Endothelial cell of umbilical vein (primary cell): ENCODE data around the gene DCLK1.
"Not testable (repeated sequence)": the region's sequence is repeated elsewhere in the genome, so short reads cannot be mapped to it uniquely, and the experiment has no call there.

Experiments
- CTCF ChIP-seq, 2 donors: IDR thresholded peaks; 1 replicate in 1 of 2; 2 replicates in 1 of 2; pipeline ENCODE4 v1.5.1; 2011; ENCODE audit warnings: low read length in 2 of 2, mild to moderate bottlenecking in 2 of 2, moderate library complexity in 2 of 2, control low read depth in 1 of 2, inconsistent platforms in 1 of 2, low read depth in 1 of 2; ENCODE audit not compliant: insufficient read depth in 1 of 2; ENCODE audit errors: extremely low read depth in 1 of 2
- EZH2 ChIP-seq: IDR thresholded peaks from 2 replicates; pipeline ENCODE4 v1.6.1; 2012; ENCODE audit warnings: borderline replicate concordance, low read depth, mild to moderate bottlenecking, moderate library complexity, low read length, inconsistent platforms; ENCODE audit not compliant: severe bottlenecking
- FOS ChIP-seq: IDR thresholded peaks from 2 replicates; pipeline ENCODE4 v1.6.1; 2011; ENCODE audit warnings: mild to moderate bottlenecking, low read length, moderate library complexity, borderline replicate concordance; ENCODE audit not compliant: insufficient read depth
- JUN ChIP-seq: IDR thresholded peaks from 2 replicates; pipeline ENCODE4 v1.6.1; 2011; ENCODE audit warnings: borderline replicate concordance, low read depth; ENCODE audit not compliant: insufficient read length, insufficient read depth
- MAX ChIP-seq: IDR thresholded peaks from 2 replicates; pipeline ENCODE4 v1.6.1; 2011; ENCODE audit not compliant: insufficient read depth, insufficient read length
- MYC ChIP-seq: IDR thresholded peaks from one replicate; pipeline ENCODE4 v1.6.1; 2011; ENCODE audit warnings: mild to moderate bottlenecking, low read depth, low read length
- POLR2A ChIP-seq: IDR thresholded peaks from 2 replicates; pipeline ENCODE4 v1.6.1; 2012; ENCODE audit warnings: low read depth, mild to moderate bottlenecking, control low read depth, low read length
- POLR2AphosphoS5 ChIP-seq: IDR thresholded peaks from 2 replicates; pipeline ENCODE4 v1.6.1; 2012; ENCODE audit warnings: low read depth, mild to moderate bottlenecking, control low read depth, low read length, moderate library complexity; ENCODE audit not compliant: insufficient read depth

GRCh38 chr13:35966951-35967350 lies 164.2 kb downstream of the DCLK1 start:
- TF ChIP-seq CTCF (IDR thresholded peaks at IDR 0.05; ENCODE audit: extremely low read depth in 1 of 2, insufficient read depth in 1 of 2, low read depth in 1 of 2, low read length in 2 of 2); POLR2A; EZH2; POLR2AphosphoS5; FOS; MYC; JUN; MAX: not testable (repeated sequence)
